HG03045 (cell line): Measurements from ENCODE around the gene MMP14.
"Not testable (repeated sequence)": the region's sequence is repeated elsewhere in the genome, so short reads cannot be mapped to it uniquely, and the experiment has no call there.

Experiments used
- ATAC-seq: cut with Tn5 transposase; IDR thresholded peaks from one replicate; pipeline ENCODE4 v1.9.1; 2021; ENCODE audit warnings: mild to moderate bottlenecking, moderate library complexity; ENCODE audit not compliant: unreplicated experiment

The MMP14 gene

GRCh38 chr14:22841769-22842168, 5.4 kb downstream of the MMP14 start:
- ATAC-seq = no peak

- no peak for ATAC-seq
Measured at GRCh38 chr14:22842211-22843122, 6.1 kb downstream of the MMP14 start.

GRCh38 chr14:22843123-22843925, 6.9 kb downstream of the MMP14 start:
- ATAC-seq = no peak

DNA sequence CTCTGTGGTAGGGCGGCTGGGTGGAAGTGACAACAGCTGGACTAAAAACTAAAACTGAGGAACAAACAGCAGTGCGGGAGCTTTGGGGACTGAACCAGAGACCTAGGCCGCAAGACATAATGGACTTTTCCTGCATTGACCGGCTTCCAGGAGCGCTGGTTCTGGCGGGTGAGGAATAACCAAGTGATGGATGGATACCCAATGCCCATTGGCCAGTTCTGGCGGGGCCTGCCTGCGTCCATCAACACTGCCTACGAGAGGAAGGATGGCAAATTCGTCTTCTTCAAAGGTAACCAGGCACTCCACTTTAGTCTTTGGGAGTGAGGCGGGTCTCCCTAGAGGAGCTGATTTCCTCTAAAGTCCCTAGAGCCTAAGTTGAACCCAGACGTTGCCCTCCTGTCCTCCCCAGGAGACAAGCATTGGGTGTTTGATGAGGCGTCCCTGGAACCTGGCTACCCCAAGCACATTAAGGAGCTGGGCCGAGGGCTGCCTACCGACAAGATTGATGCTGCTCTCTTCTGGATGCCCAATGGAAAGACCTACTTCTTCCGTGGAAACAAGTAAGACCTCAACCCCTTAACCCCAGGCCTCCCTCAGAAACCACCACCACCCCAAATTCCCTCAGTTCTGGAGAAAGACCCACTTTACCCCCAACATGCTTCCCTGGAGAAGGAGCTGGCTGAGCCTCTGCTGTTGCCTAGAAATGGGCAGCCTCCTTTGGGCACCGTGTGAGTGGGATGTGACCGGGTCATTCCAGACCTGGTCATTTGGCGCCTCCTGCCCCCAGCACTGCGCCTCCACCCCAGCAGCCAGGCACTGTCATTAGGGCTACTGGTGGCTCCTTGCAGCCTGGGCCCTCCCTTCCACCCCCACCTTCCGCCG, 8.1 kb downstream of the MMP14 start:
- ATAC-seq = no peak

DNA sequence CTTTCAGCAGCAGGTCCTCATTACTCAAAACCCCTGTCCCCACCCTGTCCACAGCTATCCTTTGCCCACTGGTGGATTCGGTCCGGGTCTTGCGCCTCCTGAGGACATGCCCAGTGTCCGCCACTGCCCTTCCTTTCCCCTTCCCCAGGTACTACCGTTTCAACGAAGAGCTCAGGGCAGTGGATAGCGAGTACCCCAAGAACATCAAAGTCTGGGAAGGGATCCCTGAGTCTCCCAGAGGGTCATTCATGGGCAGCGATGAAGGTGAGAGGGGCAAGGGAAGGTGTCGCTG, 8.7 kb downstream of the MMP14 start:
- no peak for ATAC-seq

- no peak for ATAC-seq
Measured at GRCh38 chr14:22845821-22846625, 9.6 kb downstream of the MMP14 start.

- ATAC-seq = no peak
Measured at GRCh38 chr14:22846811-22847307, 10.5 kb downstream of the MMP14 start.

GRCh38 chr14:22847661-22848341, 11.4 kb downstream of the MMP14 start:
- no peak for ATAC-seq

DNA sequence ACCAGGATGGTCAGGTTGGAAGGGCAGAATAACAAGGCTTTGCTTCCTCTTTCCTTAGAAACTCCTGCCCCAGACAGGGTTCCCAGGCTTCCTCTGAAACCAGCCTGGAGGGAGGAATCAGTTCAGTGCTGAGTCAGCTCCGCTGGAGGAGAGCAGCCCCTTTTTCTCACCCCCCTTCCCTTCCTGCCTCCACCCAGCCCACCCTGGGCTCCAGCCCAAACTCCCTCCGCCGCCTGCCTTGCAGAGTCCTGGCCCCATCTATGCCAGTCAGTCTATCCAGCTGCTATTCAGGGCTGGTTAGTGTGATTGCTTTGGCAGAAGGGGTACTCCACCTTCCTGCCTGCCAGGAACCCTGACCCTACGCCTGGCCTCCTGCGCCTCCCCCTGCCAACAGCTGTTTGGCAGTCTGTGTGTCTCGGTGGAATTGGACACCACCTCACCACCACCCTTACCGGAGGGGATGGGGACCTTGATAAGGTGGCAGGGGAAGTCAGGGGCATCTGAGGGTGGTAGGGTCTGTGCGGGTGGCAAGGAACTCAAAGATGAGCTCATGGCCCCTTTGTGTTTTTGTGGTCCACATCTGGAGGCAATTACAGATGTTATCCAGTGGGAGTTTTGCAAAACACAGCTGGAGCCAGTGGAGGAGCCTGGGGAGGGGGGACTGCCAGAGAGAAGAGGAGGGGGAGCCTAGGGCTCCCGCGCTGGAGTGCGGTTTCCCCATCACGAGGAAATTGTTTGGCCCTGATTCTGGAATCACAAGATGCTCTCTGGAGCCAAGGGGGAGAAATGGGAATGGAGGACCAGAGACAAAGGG, 12.2 kb downstream of the MMP14 start:
- ATAC-seq = no peak

DNA sequence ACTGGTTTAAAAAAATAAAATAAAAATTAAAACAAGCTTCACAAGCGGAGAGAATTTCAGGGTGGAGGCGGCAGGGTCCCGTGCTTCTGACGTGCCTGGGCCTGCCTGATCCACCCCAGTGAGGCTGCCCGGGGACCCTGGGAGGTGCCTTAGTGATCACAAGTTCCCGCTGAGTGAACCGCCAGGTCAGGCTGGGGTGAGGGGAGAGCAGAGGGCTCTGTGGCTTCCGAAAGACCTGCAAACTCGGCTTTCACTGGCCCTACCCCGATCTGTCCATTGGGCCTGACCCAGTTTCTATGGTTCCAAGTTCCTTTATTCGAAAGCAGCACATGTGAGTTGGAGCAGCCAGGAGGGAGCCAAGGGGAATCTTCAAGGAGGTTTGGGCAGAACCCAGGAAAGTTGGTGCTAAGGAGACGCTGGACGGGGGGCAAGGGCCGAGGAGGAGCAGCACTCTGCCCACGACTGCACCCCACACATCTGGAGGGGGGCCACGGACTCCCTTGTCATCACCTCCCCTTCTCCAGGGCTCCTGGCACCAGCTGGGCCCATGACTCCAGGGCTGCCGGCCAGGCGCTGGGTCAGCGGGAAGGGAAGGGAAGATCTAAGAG, 12.9 kb downstream of the MMP14 start:
- ATAC-seq = no peak

GRCh38 chr14:22850944-22851764, 14.8 kb downstream of the MMP14 start:
- no peak for ATAC-seq

DNA sequence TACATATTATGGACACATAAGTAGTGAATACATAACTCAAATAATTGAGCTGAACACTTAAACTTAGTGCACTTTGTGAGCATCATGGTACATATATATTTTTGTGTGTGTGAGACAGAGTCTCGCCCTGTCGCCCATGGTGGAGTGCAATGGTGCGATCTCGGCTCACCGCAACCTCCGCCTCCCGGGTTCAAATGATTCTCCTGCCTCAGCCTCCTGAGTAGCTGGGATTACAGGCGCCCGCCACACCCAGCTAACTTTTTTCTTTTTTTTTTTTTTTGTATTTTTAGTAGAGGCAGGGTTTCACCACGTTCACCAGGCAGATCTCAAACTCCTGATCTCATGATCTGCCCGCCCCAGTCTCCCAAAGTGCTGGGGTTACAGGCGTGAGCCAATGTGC, 15.8 kb downstream of the MMP14 start:
- ATAC-seq = not testable (repeated sequence)

DNA sequence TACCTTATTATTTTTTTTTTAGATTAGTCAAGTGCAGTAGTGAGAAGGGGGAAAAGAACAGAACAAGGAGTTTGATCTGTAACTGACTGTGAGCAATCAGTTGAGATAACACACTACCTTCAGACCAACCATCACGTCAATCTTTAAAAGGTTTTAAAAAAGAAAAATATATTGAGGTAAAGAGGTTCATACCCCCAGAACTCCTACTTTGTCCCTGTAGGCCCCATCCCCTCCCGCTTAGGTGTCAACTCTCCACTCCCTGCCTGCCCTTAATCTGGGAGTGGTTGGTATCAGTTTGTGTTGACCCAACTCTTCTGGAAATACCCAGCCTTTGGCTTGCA, 16.2 kb downstream of the MMP14 start:
- no peak for ATAC-seq

DNA sequence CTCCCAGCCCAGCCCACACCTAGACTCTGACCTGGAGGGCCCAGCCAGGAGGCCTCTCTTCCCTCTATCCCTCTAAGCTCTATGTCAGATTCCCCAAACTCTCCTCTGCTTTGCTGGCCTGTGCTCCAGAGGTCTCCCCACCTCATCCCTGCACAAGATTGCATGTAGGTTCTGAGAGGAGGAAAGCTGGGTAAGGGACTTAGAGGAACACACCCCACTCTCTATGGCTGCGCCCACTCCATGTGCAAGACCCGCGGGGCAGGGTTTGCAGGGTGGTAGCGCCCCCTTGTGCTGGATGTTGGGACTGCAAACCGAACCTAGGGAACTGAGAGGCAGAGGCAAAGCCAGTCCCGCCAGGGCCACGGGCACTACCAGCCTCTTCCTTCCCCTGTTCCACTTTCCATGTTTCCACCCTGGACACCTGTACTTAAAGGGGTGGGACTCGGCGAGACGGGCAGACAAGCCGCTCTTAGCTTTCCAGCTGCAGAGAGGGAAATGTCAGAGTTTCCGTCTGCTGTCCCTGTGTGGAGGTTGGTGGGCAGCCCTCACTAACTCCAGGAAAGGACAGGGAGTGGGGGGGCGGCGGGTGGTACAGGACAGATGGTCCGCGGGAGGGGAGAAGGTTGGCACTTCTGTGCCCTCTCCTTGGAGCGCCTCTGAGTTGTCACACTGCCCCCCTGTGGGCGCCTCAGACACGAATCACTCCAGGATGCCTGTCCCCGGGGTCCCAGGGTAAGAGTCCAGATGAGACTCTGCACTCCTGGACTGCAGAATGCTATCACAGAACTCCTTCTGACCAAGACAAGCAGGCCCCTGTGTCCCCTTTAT, 16.8 kb downstream of the MMP14 start:
- ATAC-seq = peak; percentile 74

DNA sequence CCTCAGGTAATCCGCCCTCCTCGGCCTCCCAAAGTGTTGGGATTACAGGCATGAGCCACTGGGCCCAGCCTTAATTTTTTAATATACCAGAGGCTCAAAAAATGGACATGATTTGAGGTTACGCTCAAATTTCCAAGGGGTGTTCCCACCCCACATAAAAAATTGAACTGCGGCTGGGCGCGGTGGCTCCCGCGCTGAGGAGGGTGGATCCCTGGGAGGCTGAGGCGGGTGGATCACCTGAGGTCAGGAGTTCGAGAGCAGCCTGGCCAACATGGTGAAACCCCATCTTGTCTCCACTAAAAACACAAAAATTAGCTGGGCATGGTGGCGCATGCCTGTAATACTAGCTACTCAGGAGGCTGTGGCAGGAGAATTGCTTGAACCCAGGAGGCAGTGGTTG, 17.9 kb downstream of the MMP14 start:
- not testable (repeated sequence) for ATAC-seq

- ATAC-seq = no peak
Measured at GRCh38 chr14:22854963-22855724, 18.8 kb downstream of the MMP14 start.
